ENCODE results near the gene AURKAIP1.

DNA sequence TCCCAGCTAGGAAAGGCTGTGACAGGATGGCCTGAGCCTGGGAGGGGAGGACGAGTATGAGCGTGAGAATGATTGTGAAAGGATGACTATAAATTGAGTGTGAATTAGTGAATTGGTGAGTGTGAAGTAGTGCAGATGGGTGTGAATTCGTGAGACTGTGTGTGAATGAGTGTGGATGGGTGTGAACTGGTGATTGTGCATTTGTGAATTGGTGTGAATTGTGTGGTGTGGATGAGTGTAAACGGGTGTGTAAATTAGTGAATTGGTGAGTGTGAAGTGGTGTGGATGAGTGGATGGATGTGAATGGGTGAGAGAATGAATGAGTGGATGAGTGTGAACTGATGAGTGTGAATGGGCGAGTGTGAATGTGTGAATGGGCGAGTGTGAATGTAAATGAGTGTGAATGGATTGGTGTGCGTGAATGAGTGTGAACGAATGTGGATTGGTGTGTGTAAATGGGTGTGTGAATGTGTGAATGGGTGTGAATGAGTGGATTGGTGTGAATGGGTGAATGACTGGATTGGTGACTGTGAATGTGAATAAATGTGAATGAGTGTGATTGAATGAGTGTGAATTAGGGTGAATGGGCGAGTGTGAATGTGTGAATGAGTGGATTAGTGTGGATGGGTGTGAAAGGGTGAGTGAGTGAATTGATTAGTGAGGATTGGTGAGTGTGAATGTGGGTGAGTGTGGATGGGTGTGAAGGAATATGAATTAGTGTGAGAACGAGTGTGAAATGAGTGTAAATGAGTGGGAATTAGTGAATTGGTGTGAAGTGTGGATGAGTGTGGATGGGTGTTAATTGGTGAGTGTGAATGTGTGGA is 8.9 kb downstream of the AURKAIP1 start:
- TF ChIP-seq POLR2A (IDR thresholded peaks at IDR 0.05) (no peak), POLR2AphosphoS5 (IDR thresholded peaks at IDR 0.05) (no peak), EP300 (IDR thresholded peaks at IDR 0.05) (no peak)
- TF ChIP-seq, protein P1, sequence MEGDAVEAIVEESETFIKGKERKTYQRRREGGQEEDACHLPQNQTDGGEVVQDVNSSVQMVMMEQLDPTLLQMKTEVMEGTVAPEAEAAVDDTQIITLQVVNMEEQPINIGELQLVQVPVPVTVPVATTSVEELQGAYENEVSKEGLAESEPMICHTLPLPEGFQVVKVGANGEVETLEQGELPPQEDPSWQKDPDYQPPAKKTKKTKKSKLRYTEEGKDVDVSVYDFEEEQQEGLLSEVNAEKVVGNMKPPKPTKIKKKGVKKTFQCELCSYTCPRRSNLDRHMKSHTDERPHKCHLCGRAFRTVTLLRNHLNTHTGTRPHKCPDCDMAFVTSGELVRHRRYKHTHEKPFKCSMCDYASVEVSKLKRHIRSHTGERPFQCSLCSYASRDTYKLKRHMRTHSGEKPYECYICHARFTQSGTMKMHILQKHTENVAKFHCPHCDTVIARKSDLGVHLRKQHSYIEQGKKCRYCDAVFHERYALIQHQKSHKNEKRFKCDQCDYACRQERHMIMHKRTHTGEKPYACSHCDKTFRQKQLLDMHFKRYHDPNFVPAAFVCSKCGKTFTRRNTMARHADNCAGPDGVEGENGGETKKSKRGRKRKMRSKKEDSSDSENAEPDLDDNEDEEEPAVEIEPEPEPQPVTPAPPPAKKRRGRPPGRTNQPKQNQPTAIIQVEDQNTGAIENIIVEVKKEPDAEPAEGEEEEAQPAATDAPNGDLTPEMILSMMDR (IDR thresholded peaks at IDR 0.05): no peak

All from suprapubic skin (tissue), 4 donors.